Sigmoid colon (tissue), 7 donors: Measurements from ENCODE around the gene DDX31. TPM values are rescaled to one million over a fixed set of nuclear protein-coding genes. Genes with fewer than 3 reads are reported as not detected.
A peak's percentile ranks its signal among the peaks of the same experiment; 100 is the strongest.

Experiments
- DNase-seq: peaks from one replicate; pipeline ENCODE4 v3.0.0-alpha.2; 2019
- H3K27ac ChIP-seq, 4 donors: fragments of 200-600 bp; sonication (generic); one replicate each; pipeline ENCODE4 v1.5.1; 2016 to 2019; ENCODE audit warnings: mild to moderate bottlenecking in 1 of 4
- H3K27me3 ChIP-seq, 3 donors: fragments of 200-600 bp; sonication (generic); one replicate each; pipeline ENCODE4 v1.5.1; 2019; ENCODE audit warnings: mild to moderate bottlenecking in 1 of 3
- H3K36me3 ChIP-seq, 4 donors: fragments of 200-600 bp; sonication (generic); one replicate each; pipeline ENCODE4 v1.5.1; 2016 to 2019
- H3K4me1 ChIP-seq, 4 donors: fragments of 200-600 bp; sonication (generic); one replicate each; pipeline ENCODE4 v1.5.1; 2017 to 2019
- H3K4me3 ChIP-seq, 4 donors: fragments of 200-600 bp; sonication (generic); one replicate each; pipeline ENCODE4 v1.5.1; 2017 to 2019; ENCODE audit warnings: mild to moderate bottlenecking in 2 of 4, moderate library complexity in 1 of 4
- H3K9me3 ChIP-seq, 4 donors: fragments of 200-600 bp in 3 of 4; sonication (generic) in 3 of 4; one replicate each; pipeline versions ENCODE4 v1.5.1 to v1.6.1; 2013 to 2019
- CTCF ChIP-seq, 4 experiments: fragments of 450-650 bp in 3 of 4; fragments of 200-600 bp in 1 of 4; IDR thresholded peaks; one replicate each; pipeline ENCODE4 v1.5.1; 2016 to 2019; ENCODE audit warnings: antibody characterized with exemption in 4 of 4, mild to moderate bottlenecking in 3 of 4, moderate library complexity in 2 of 4
- EP300 ChIP-seq, 4 donors: sonication (generic); formaldehyde crosslinking; IDR thresholded peaks; one replicate each; pipeline ENCODE4 v1.6.1; 2017; ENCODE audit warnings: antibody characterized with exemption in 4 of 4
- POLR2A ChIP-seq, 2 donors: fragments of 450-650 bp; IDR thresholded peaks; one replicate each; pipeline ENCODE4 v1.6.1; 2016; ENCODE audit warnings: antibody characterized with exemption in 2 of 2, mild to moderate bottlenecking in 2 of 2, moderate library complexity in 2 of 2
- POLR2AphosphoS5 ChIP-seq, 4 donors: sonication (generic); formaldehyde crosslinking; IDR thresholded peaks; one replicate each; pipeline ENCODE4 v1.6.1; 2017; ENCODE audit warnings: antibody characterized with exemption in 4 of 4
- WGBS, 2 donors: extraction: QIAGEN DNeasy Blood & Tissue Kit; methylation state at CpG; one replicate each; pipeline ENCODE4 v1.1.7; 2013; 5-methylcytosine and 5-hydroxymethylcytosine counted together
- intact Hi-C: fragments of 100-400 bp; cut with DNase I; formaldehyde crosslinking; loops from one replicate; pipeline ENCODE4 v1.15.1; 2023
- polyA plus RNA-seq, 3 donors: library from polyadenylated mRNA; stranded (reverse); fragments of 200-250 nt; gene quantifications; one replicate each; pipeline ENCODE4 v1.2.3, GENCODE V29; 2013
- total RNA-seq, 4 donors: library from RNA; depleted of rRNA; stranded (reverse); fragments of >200 nt; gene quantifications; one replicate each; pipeline ENCODE4 v1.1.0, GENCODE V29; 2016
- donor health status: healthy with polysubstance abuse.
- donor health status: Bipolar disorder and iron deficiency.
- donor health status: healthy.

Gene DDX31
- total and polyA plus RNA-seq, 7 donors = 2.4 to 8.1 (median 6.6) TPM

GRCh38 chr9:132671620-132672412, 2.0 kb upstream of the DDX31 start:
- Histone ChIP-seq H3K4me3 (peak overlapping the region in 3 of 4 donors; percentile 79 to 86 (median 81)), H3K27me3 (no peaks in the 10 kb centered on the region), H3K27ac (peak overlapping the region in 2 of 4 donors; percentile 93 to 98), H3K9me3 (no peaks in the 10 kb centered on the region), H3K36me3 (no peaks in the 10 kb centered on the region), H3K4me1 (peaks cover 0 to 44% (median 38%) of the 10 kb centered on the region in 4 donors)
- no peak for DNase-seq
- WGBS, 2 donors = 89 to 91% methylated on average over 6 of the region's 6 CpGs
- TF ChIP-seq POLR2AphosphoS5 (IDR thresholded peaks at IDR 0.05) = no peak
- TF ChIP-seq CTCF (IDR thresholded peaks at IDR 0.05) = no peak
- no peak for TF ChIP-seq EP300 (IDR thresholded peaks at IDR 0.05)
- no peak for TF ChIP-seq POLR2A (IDR thresholded peaks at IDR 0.05)
- intact Hi-C loops = loop anchor here (2.0 to 5.0 kb wide), 4 partner anchors 100 to 230 kb away; no protein-coding TSS in a partner anchor

GRCh38 chr9:132670457-132671391, 941 bp upstream of the DDX31 start, which contains the start of gene GTF3C4:
Gene GTF3C4 (plus strand): TSS chr9:132670464. CDS start chr9:132670599, 135 bp downstream.
- intact Hi-C loops = loop anchor here (2.0 to 5.0 kb wide), 4 partner anchors 102 to 232 kb away; no protein-coding TSS in a partner anchor
- Histone ChIP-seq H3K27ac (peak within 1 kb of the TSS; percentile 93 to 98 (median 94)), H3K27me3 (no peaks in the 10 kb centered on the region), H3K4me1 (peaks cover 0 to 44% (median 38%) of the 10 kb centered on the region in 4 donors), H3K9me3 (no peaks in the 10 kb centered on the region), H3K36me3 (no peaks in the 10 kb centered on the region), H3K4me3 (peak within 1 kb of the TSS; percentile 78 to 86 (median 80))
- peak; percentile 6 to 67 (median 53) for TF ChIP-seq POLR2AphosphoS5 (IDR thresholded peaks at IDR 0.05)
- no peak for TF ChIP-seq POLR2A (IDR thresholded peaks at IDR 0.05)
- no peak for TF ChIP-seq CTCF (IDR thresholded peaks at IDR 0.05)
- no peak for TF ChIP-seq EP300 (IDR thresholded peaks at IDR 0.05)
- DNase-seq = peak; percentile 70
- WGBS, 2 donors = 0% methylated on average over 82 of the region's 82 CpGs

- Histone ChIP-seq H3K27ac (peak overlapping the region; percentile 93 to 98 (median 94)), H3K9me3 (no peaks in the 10 kb centered on the region), H3K36me3 (no peaks in the 10 kb centered on the region), H3K4me1 (peaks cover 0 to 44% (median 37%) of the 10 kb centered on the region in 4 donors), H3K4me3 (peak overlapping the region; percentile 78 to 86 (median 80)), H3K27me3 (no peaks in the 10 kb centered on the region)
- TF ChIP-seq POLR2A (IDR thresholded peaks at IDR 0.05) (no peak), POLR2AphosphoS5 (IDR thresholded peaks at IDR 0.05) (no peak), EP300 (IDR thresholded peaks at IDR 0.05) (no peak), CTCF (IDR thresholded peaks at IDR 0.05) (no peak)
- intact Hi-C loops = no loop called here
- peak; percentile 83 for DNase-seq
- WGBS, 2 donors = 0 to 1% methylated on average over 13 of the region's 13 CpGs
Measured at GRCh38 chr9:132669319-132669697, 475 bp downstream of the DDX31 start.

GRCh38 chr9:132663851-132664250, 5.9 kb downstream of the DDX31 start:
- no peak for TF ChIP-seq EP300 (IDR thresholded peaks at IDR 0.05)
- TF ChIP-seq POLR2AphosphoS5 (IDR thresholded peaks at IDR 0.05) = no peak
- TF ChIP-seq CTCF (IDR thresholded peaks at IDR 0.05) = no peak
- TF ChIP-seq POLR2A (IDR thresholded peaks at IDR 0.05) = no peak
- 72 to 93% methylated on average over 2 of the region's 2 CpGs for WGBS, 2 donors
- no peak overlapping the region for H3K27ac ChIP-seq
- peaks cover 0 to 6% (median 3%) of the 10 kb centered on the region in 4 donors for H3K4me1 ChIP-seq
- no peaks in the 10 kb centered on the region for H3K9me3 ChIP-seq
- DNase-seq = no peak
- H3K36me3 ChIP-seq = peaks cover 0 to 40% (median 17%) of the 10 kb centered on the region in 4 donors
- intact Hi-C loops = no loop called here
- no peak overlapping the region for H3K4me3 ChIP-seq
- H3K27me3 ChIP-seq = no peaks in the 10 kb centered on the region
